Type B pancreatic cell (in vitro differentiated cells): ENCODE results near the gene QPCT. TPM values are rescaled to one million over a fixed set of nuclear protein-coding genes. Genes with fewer than 3 reads are reported as not detected.

Experiments
- DNase-seq: peaks from one replicate; pipeline ENCODE4 v3.0.0; 2021; ENCODE audit warnings: mixed read lengths; ENCODE audit not compliant: unreplicated experiment; ENCODE audit errors: extremely low spot score
- H3K27ac Mint-ChIP-seq: 2 replicates; pipeline ENCODE4 v1.8.0; 2021; ENCODE audit warnings: mild to moderate bottlenecking, mixed read lengths
- H3K27me3 Mint-ChIP-seq: 2 replicates; pipeline ENCODE4 v1.8.0; 2021; ENCODE audit warnings: mixed read lengths
- H3K36me3 Mint-ChIP-seq: 2 replicates; pipeline ENCODE4 v1.8.0; 2021; ENCODE audit warnings: mixed read lengths
- H3K4me1 Mint-ChIP-seq: one replicate; pipeline ENCODE4 v1.8.0; 2021; ENCODE audit warnings: mixed read lengths; ENCODE audit not compliant: unreplicated experiment
- H3K4me3 Mint-ChIP-seq: 2 replicates; pipeline ENCODE4 v1.8.0; 2021; ENCODE audit warnings: mild to moderate bottlenecking, mixed read lengths
- H3K9me3 Mint-ChIP-seq: 2 replicates; pipeline ENCODE4 v1.8.0; 2021; ENCODE audit warnings: mixed read lengths
- CTCF ChIP-seq: fragments of 200-600 bp; sonication (generic); conservative IDR thresholded peaks from 2 replicates; pipeline ENCODE4 v1.5.0; 2021; ENCODE audit warnings: antibody characterized with exemption, mild to moderate bottlenecking
- total RNA-seq: library from RNA; stranded (reverse); gene quantifications from 2 replicates; pipeline ENCODE4 v1.2.1, GENCODE V29; 2021; ENCODE audit warnings: low replicate concordance

The QPCT gene
- total RNA-seq, 1 donor from 2014 or later: 0.72 TPM

GRCh38 chr2:37355735-37356134 is 11.3 kb downstream of the QPCT start:
- peaks cover 5% of the 10 kb centered on the region for H3K27me3 Mint-ChIP-seq
- H3K27ac Mint-ChIP-seq: no peak overlapping the region
- no peaks in the 10 kb centered on the region for H3K36me3 Mint-ChIP-seq
- no peak for TF ChIP-seq CTCF
- DNase-seq: no peak
- no peak overlapping the region for H3K4me3 Mint-ChIP-seq
- H3K4me1 Mint-ChIP-seq: no peaks in the 10 kb centered on the region
- no peaks in the 10 kb centered on the region for H3K9me3 Mint-ChIP-seq

- Mint-ChIP-seq H3K4me1 (no peaks in the 10 kb centered on the region), H3K36me3 (no peaks in the 10 kb centered on the region), H3K4me3 (no peak overlapping the region), H3K9me3 (no peaks in the 10 kb centered on the region), H3K27me3 (peaks cover 8% of the 10 kb centered on the region), H3K27ac (no peak overlapping the region)
- DNase-seq: no peak
- TF ChIP-seq CTCF: no peak
These were observed 11.9 kb downstream of the QPCT start for GRCh38 chr2:37356299-37356698.

- H3K4me3 Mint-ChIP-seq: no peak overlapping the region
- no peaks in the 10 kb centered on the region for H3K4me1 Mint-ChIP-seq
- TF ChIP-seq CTCF: no peak
- H3K27me3 Mint-ChIP-seq: peaks cover 8% of the 10 kb centered on the region
- H3K36me3 Mint-ChIP-seq: no peaks in the 10 kb centered on the region
- no peak for DNase-seq
- H3K9me3 Mint-ChIP-seq: no peaks in the 10 kb centered on the region
- H3K27ac Mint-ChIP-seq: no peak overlapping the region
These were observed 12.6 kb downstream of the QPCT start for GRCh38 chr2:37357069-37357468.

GRCh38 chr2:37357530-37357929 is 13.1 kb downstream of the QPCT start:
- Mint-ChIP-seq H3K4me3 (no peak overlapping the region), H3K27ac (no peak overlapping the region), H3K27me3 (peaks cover 8% of the 10 kb centered on the region)

GRCh38 chr2:37358466-37358865 is 14.0 kb downstream of the QPCT start:
- no peak for TF ChIP-seq CTCF
- no peak overlapping the region for H3K4me3 Mint-ChIP-seq
- H3K27me3 Mint-ChIP-seq: peaks cover 8% of the 10 kb centered on the region
- no peak for DNase-seq
- H3K27ac Mint-ChIP-seq: no peak overlapping the region
- no peaks in the 10 kb centered on the region for H3K4me1 Mint-ChIP-seq
- no peaks in the 10 kb centered on the region for H3K36me3 Mint-ChIP-seq
- no peaks in the 10 kb centered on the region for H3K9me3 Mint-ChIP-seq

More at GRCh38 chr2:37357530-37357929, 13.1 kb downstream of the QPCT start:
- Mint-ChIP-seq H3K9me3 (no peaks in the 10 kb centered on the region), H3K4me1 (no peaks in the 10 kb centered on the region), H3K36me3 (no peaks in the 10 kb centered on the region)
- DNase-seq: no peak
- no peak for TF ChIP-seq CTCF

- no peak for DNase-seq
- no peak overlapping the region for H3K4me3 Mint-ChIP-seq
These were observed 16.9 kb downstream of the QPCT start for GRCh38 chr2:37361216-37361815.

More at GRCh38 chr2:37361216-37361815, 16.9 kb downstream of the QPCT start:
- Mint-ChIP-seq H3K36me3 (no peaks in the 10 kb centered on the region), H3K9me3 (no peaks in the 10 kb centered on the region), H3K27ac (no peak overlapping the region), H3K4me1 (no peaks in the 10 kb centered on the region), H3K27me3 (peaks cover 8% of the 10 kb centered on the region)
- TF ChIP-seq CTCF: no peak
